ENCODE measurements around the gene LDLRAD4. TPM values are rescaled to one million over a fixed set of nuclear protein-coding genes. Genes with fewer than 3 reads are reported as not detected.

The LDLRAD4 gene
- total and polyA plus RNA-seq, 2 experiments from 2014 or later: 0.73 to 1.9 TPM

GRCh38 chr18:13604786-13605185 lies 386.2 kb downstream of the LDLRAD4 start (continued):
- no peak for TF ChIP-seq ZNF462 (CRISPR knock-in tag; IDR thresholded peaks at IDR 0.05)
- TF ChIP-seq ETS1 (IDR thresholded peaks at IDR 0.05): no peak
- TF ChIP-seq JUNB (IDR thresholded peaks at IDR 0.05; ENCODE audit: unreplicated experiment): no peak
- TF ChIP-seq NANOG (IDR thresholded peaks at IDR 0.05; ENCODE audit: borderline replicate concordance): no peak
- TF ChIP-seq ZNF114 (CRISPR knock-in tag; IDR thresholded peaks at IDR 0.05): no peak
- no peak for TF ChIP-seq ZNF331 (CRISPR knock-in tag; IDR thresholded peaks at IDR 0.05; ENCODE audit: low read depth)
- no peak for TF ChIP-seq REST (IDR thresholded peaks at IDR 0.05; ENCODE audit: unreplicated experiment)
- no peak for TF ChIP-seq STAT1 (IDR thresholded peaks at IDR 0.05; ENCODE audit: unreplicated experiment)

Measured in GM23338 (cell line).